Heart left ventricle (tissue), 16 donors: ENCODE results near the gene RANGAP1. TPM values are rescaled to one million over a fixed set of nuclear protein-coding genes. Genes with fewer than 3 reads are reported as not detected.

ENCODE experiments used
- ATAC-seq, 4 donors: fragments of 200-7000 bp; cut with Tn5 transposase; one replicate each; pipeline ENCODE4 v1.9.1; 2020 to 2022; ENCODE audit warnings: moderate library complexity in 4 of 4, mild to moderate bottlenecking in 3 of 4, moderate number of reproducible peaks in 1 of 4
- DNase-seq, 5 donors: peaks; one replicate each; pipeline ENCODE4 v3.0.0-alpha.2; 2020
- H3K27ac ChIP-seq, 12 donors: fragments of 200-600 bp; sonication (generic) in 4 of 12; one replicate each; pipeline versions ENCODE4 v1.5.0 to v1.8.0; 2016 to 2022; ENCODE audit warnings: mild to moderate bottlenecking in 2 of 12
- H3K27me3 ChIP-seq, 9 donors: fragments of 200-600 bp; sonication (generic) in 2 of 9; one replicate each; pipeline versions ENCODE4 v1.5.1 to v1.8.0; 2016 to 2022; ENCODE audit warnings: mild to moderate bottlenecking in 3 of 9
- H3K36me3 ChIP-seq, 9 donors: fragments of 200-600 bp; sonication (generic) in 2 of 9; one replicate each; pipeline versions ENCODE4 v1.5.0 to v1.8.0; 2018 to 2022; ENCODE audit warnings: mild to moderate bottlenecking in 2 of 9
- H3K4me1 ChIP-seq, 12 donors: fragments of 200-600 bp; sonication (generic) in 4 of 12; one replicate each; pipeline versions ENCODE4 v1.5.0 to v1.8.0; 2016 to 2022; ENCODE audit warnings: mild to moderate bottlenecking in 3 of 12
- H3K4me3 ChIP-seq, 12 donors: fragments of 200-600 bp; sonication (generic) in 4 of 12; one replicate each; pipeline versions ENCODE4 v1.5.0 to v1.8.0; 2017 to 2022; ENCODE audit warnings: mild to moderate bottlenecking in 9 of 12, moderate library complexity in 4 of 12
- H3K9me3 ChIP-seq, 12 donors: fragments of 200-600 bp; sonication (generic) in 4 of 12; one replicate each; pipeline versions ENCODE4 v1.5.0 to v1.8.0; 2016 to 2022; ENCODE audit warnings: mild to moderate bottlenecking in 1 of 12
- POLR2A ChIP-seq, 2 donors: fragments of 450-650 bp; IDR thresholded peaks; one replicate each; pipeline ENCODE4 v1.6.1; 2017; ENCODE audit warnings: antibody characterized with exemption in 2 of 2, mild to moderate bottlenecking in 2 of 2, moderate library complexity in 2 of 2
- WGBS, 4 donors: extraction: QIAGEN DNeasy Blood & Tissue Kit in 2 of 4; methylation state at CpG; one replicate each; pipeline versions ENCODE4 v1.1.5 to v1.1.7; 2013 to 2018; 5-methylcytosine and 5-hydroxymethylcytosine counted together
- intact Hi-C, 10 donors: fragments of 100-400 bp; cut with DNase I; formaldehyde crosslinking; loops; one replicate each; pipeline versions ENCODE4 v1.11.1 to v1.14.2; 2022
- polyA plus RNA-seq, 2 donors: library from polyadenylated mRNA; stranded (reverse); fragments of 200-250 nt; gene quantifications; one replicate each; pipeline ENCODE4 v1.2.3, GENCODE V29; 2013
- total RNA-seq, 9 donors: library from RNA; depleted of rRNA in 2 of 9; stranded (reverse); fragments of >200 nt in 2 of 9; fragmentation: NEBNext Ultra II Directional in 3 of 9; extraction: Animal tissue kit (Norgen Biotek cat#: 25700) in 3 of 9; gene quantifications; one replicate each; pipeline versions ENCODE4 v1.1.0 to v1.2.4, GENCODE V29; 2016 to 2023
- TF ChIP-seq, protein P1 (sequence below), 12 donors: fragments of 200-600 bp; sonication (generic) in 4 of 12; IDR thresholded peaks; one replicate each; pipeline versions ENCODE4 v1.5.0 to v1.8.0; 2018 to 2022; ENCODE audit warnings: antibody characterized with exemption in 12 of 12, mild to moderate bottlenecking in 5 of 12
- donor health status: ischemic (EF 13 %, LVEDD 7.1; RV severe dilation, severe dysfunction).
- donor health status: healthy with polysubstance abuse.
- donor health status: DM: no; HTN: yes; CAD: no.
- donor health status: DM: no; HTN: no; CAD: no.
- donor health status: ischemic (EF 25% LVEDD 6.9; RV normal size, moderate dysfunction).
- donor health status: ischemic (EF 25% LVEDD 5.7; RV mildly dilated, moderate dysfunction).
- donor health status: healthy.
- donor health status: DM: yes; HTN: yes; CAD: no.
- donor health status: ischemic (EF 35%, LVEDD 5.7; RV mildly dilated, moderate dysfunction).
- donor health status: nonischemic (EF 11% LVEDD 7.7; RV severe dilation, severe dysfunction).
- donor health status: DM: yes; HTN: yes; CAD: no.
- donor health status: PGD.
- donor health status: ischemic (EF 29% LVEDD 5.4; RV normal size, mild dysfunction).
- donor health status: nonischemic (EF 23%, LVEDD 6.1; RV moderate dilation, normal function).

The RANGAP1 gene
- total and polyA plus RNA-seq, 11 donors: 23.7 to 125 (median 35.0) TPM

DNA sequence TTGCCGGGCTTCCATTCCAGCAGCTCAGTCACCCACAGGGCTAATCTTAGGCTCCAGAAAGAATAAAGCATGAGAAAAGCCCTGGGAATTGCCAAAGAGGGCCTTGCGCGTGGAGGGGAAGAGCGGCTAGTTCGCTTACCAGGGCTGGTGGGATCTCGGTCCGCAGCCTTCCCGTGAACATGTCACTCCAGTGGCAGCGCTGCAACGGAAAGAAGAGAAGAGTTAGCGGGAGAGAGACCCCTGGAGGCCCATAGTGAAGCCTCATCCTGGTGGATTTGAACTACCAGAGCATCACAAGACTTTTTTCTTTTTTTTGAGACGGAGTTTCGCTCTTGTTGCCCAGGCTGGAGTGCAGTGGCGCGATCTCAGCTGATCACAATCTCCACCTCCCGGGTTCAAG is 18.0 kb downstream of the RANGAP1 start:
- peaks cover 0 to 95% (median 85%) of the 10 kb centered on the region in 9 donors for H3K36me3 ChIP-seq
- DNase-seq (peak in 1 of 5 donors; percentile 18), ATAC-seq (no peak)
- no peak for TF ChIP-seq POLR2A (IDR thresholded peaks at IDR 0.05)
- TF ChIP-seq, protein P1, sequence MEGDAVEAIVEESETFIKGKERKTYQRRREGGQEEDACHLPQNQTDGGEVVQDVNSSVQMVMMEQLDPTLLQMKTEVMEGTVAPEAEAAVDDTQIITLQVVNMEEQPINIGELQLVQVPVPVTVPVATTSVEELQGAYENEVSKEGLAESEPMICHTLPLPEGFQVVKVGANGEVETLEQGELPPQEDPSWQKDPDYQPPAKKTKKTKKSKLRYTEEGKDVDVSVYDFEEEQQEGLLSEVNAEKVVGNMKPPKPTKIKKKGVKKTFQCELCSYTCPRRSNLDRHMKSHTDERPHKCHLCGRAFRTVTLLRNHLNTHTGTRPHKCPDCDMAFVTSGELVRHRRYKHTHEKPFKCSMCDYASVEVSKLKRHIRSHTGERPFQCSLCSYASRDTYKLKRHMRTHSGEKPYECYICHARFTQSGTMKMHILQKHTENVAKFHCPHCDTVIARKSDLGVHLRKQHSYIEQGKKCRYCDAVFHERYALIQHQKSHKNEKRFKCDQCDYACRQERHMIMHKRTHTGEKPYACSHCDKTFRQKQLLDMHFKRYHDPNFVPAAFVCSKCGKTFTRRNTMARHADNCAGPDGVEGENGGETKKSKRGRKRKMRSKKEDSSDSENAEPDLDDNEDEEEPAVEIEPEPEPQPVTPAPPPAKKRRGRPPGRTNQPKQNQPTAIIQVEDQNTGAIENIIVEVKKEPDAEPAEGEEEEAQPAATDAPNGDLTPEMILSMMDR (IDR thresholded peaks at IDR 0.05): no peak
- H3K4me1 ChIP-seq: no peaks in the 10 kb centered on the region
- H3K27me3 ChIP-seq: no peaks in the 10 kb centered on the region
- no peak overlapping the region for H3K27ac ChIP-seq
- no peak overlapping the region for H3K4me3 ChIP-seq
- 94 to 97% (median 96%) methylated on average over 16 of the region's 16 CpGs for WGBS, 4 donors
- intact Hi-C loops: loop anchor here in 1 of 10 donors (10.0 kb wide), 1 partner anchor 93 kb away; no protein-coding TSS in a partner anchor
- H3K9me3 ChIP-seq: no peaks in the 10 kb centered on the region

DNA sequence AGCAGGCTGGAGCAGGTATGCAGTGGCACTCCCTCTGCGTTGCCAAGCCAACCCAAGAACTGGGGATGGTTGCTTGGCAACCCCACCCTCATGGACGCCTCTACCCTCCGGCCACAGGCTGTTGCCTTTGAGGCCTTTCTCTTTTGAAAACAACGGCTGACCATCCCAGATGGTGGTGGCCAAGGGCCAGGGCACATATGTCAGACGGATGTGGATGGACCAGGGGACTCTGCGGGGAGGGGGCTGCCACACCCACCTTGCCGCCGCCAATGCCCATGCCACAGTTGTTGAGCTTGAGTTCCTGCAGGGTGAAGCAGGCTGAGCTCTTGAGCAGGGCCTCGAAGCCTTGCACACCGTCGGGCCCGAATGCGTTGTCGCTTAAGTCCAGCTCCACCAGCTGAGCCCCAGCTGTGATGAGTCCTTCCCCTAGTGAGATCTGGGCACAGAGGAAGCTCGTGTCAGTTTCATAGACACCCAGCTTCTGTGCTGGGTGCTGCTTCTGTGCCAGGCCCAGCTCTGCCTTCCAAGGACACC is 21.5 kb downstream of the RANGAP1 start:
- Histone ChIP-seq H3K27me3 (no peaks in the 10 kb centered on the region), H3K27ac (no peak overlapping the region), H3K4me1 (peaks cover 0 to 21% (median 5%) of the 10 kb centered on the region in 12 donors), H3K9me3 (no peaks in the 10 kb centered on the region), H3K36me3 (peaks cover 4 to 94% (median 84%) of the 10 kb centered on the region in 9 donors), H3K4me3 (no peak overlapping the region)
- WGBS, 4 donors: 93 to 96% (median 94%) methylated on average over 13 to 15 of the region's 15 CpGs
- TF ChIP-seq, protein P1 (IDR thresholded peaks at IDR 0.05): no peak
- TF ChIP-seq POLR2A (IDR thresholded peaks at IDR 0.05): no peak
- intact Hi-C loops: loop anchor here in 2 of 10 donors (5.0 to 10.0 kb wide), 2 partner anchors 67 to 90 kb away; no protein-coding TSS in a partner anchor
- no peak for DNase-seq
- ATAC-seq: no peak

DNA sequence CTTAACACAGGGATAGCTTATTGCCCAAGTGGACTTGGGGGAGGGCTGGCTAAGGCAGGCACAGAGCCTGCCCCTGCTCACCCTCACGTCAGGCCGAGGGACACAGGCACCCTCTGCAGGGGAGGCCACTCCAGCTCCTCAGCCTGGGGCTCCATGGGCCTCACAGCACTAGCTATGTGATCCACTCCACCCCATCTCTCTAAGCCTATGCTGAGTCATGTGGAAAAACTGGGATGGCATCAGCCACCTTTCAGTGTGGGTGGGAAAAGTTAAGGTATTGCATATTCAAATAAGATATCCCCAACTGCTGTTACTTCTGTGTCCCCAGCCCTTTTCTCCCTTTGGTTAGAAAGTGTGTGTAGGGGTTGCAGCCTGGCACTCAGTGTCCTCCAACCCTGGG is 22.3 kb downstream of the RANGAP1 start:
- Histone ChIP-seq H3K36me3 (peaks cover 4 to 94% (median 81%) of the 10 kb centered on the region in 9 donors), H3K9me3 (no peaks in the 10 kb centered on the region), H3K4me1 (peaks cover 0 to 21% (median 5%) of the 10 kb centered on the region in 12 donors), H3K27me3 (no peaks in the 10 kb centered on the region), H3K4me3 (no peak overlapping the region), H3K27ac (no peak overlapping the region)
- no peak for ATAC-seq
- TF ChIP-seq, protein P1 (IDR thresholded peaks at IDR 0.05): no peak
- TF ChIP-seq POLR2A (IDR thresholded peaks at IDR 0.05): no peak
- WGBS, 4 donors: 60 to 93% (median 91%) methylated on average over 1 to 2 of the region's 2 CpGs
- no peak for DNase-seq
- intact Hi-C loops: loop anchor here in 3 of 10 donors (2.0 to 10.0 kb wide), 3 partner anchors 21 to 89 kb away; no protein-coding TSS in a partner anchor

DNA sequence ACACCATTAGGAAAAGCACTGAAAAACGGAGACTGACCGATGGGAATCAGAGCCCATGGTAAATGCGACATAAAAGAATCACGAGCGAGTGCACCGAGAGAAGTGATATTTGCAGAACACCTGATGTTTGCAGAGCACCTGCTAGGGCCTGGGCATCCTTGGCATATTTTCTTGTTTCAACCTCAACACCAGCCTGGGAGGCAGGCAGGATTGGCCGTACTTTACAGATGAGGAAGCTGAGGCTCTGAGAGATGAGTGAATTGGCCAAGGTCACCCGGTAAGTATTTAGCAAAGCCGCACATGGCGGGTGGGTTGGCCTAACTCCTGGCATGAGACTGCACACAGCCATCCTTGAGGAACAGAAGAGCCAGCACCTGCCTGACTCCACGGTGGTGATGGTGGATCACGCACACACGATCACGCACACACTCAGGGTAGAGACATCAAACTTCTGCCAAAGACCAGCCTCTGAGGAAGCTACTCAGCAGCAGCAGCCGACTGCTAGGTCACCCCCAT is 23.7 kb downstream of the RANGAP1 start:
- Histone ChIP-seq H3K27me3 (no peaks in the 10 kb centered on the region), H3K27ac (peak overlapping the region in 10 of 12 donors; percentile 44 to 88 (median 77)), H3K36me3 (peaks cover 4 to 94% (median 73%) of the 10 kb centered on the region in 9 donors), H3K9me3 (no peaks in the 10 kb centered on the region), H3K4me1 (peaks cover 0 to 21% (median 7%) of the 10 kb centered on the region in 12 donors), H3K4me3 (no peak overlapping the region)
- intact Hi-C loops: loop anchor here in 3 of 10 donors (2.0 to 10.0 kb wide), 3 partner anchors 20 to 88 kb away; no protein-coding TSS in a partner anchor
- 91 to 95% (median 93%) methylated on average over 15 of the region's 15 CpGs for WGBS, 4 donors
- no peak for TF ChIP-seq POLR2A (IDR thresholded peaks at IDR 0.05)
- TF ChIP-seq, protein P1 (IDR thresholded peaks at IDR 0.05): no peak
- DNase-seq (no peak), ATAC-seq (no peak)
